OCI-LY1 (cell line): ENCODE data around the gene GALNT18.

Experiments used
- CTCF ChIP-seq: fragments of 200-600 bp; sonication (generic), shearing (Covaris generic); IDR thresholded peaks from 2 replicates; pipeline ENCODE4 v1.5.1; 2017; ENCODE audit warnings: mild to moderate bottlenecking, antibody characterized with exemption, low read length, moderate library complexity, mixed read lengths
- EZH2 ChIP-seq: fragments of 200-600 bp; sonication (generic), shearing (Covaris generic); IDR thresholded peaks from 2 replicates; pipeline ENCODE4 v1.8.0; 2017; ENCODE audit warnings: borderline replicate concordance, mixed run types, mild to moderate bottlenecking, antibody characterized with exemption, low read length, moderate library complexity, mixed read lengths

DNA sequence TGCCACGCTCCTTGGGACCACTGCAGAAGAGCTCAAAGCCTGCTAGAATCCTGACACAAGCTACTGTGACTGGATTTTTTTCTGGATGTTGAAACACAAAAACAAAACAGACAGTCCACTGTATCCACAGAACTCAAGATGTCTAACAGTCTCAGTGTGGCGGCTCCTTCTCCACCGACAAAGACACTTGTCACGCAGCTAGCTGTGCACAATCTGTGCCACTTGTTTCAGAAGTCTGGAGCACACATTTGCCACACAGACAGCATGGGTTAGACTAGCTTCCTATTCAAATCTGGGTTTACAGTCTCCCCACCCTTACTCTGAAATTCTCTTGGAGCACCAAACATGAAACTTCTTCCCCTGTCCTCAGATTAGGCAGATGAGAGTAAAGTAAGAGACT is 99.2 kb downstream of the GALNT18 start:
- TF ChIP-seq CTCF (no peak), EZH2 (no peak)
